Pancreas (tissue), 10 donors: Measurements from ENCODE around the gene CNKSR3. TPM values are rescaled to one million over a fixed set of nuclear protein-coding genes. Genes with fewer than 3 reads are reported as not detected.
A peak's percentile ranks its signal among the peaks of the same experiment; 100 is the strongest.

Experiments used
- ATAC-seq, 4 donors: fragments of 200-7000 bp; cut with Tn5 transposase; one replicate each; pipeline versions ENCODE4 v1.8.0 to v1.9.1; 2020; ENCODE audit warnings: mild to moderate bottlenecking in 4 of 4, moderate library complexity in 4 of 4
- DNase-seq, 6 donors: peaks; one replicate each; pipeline ENCODE4 v3.0.0-alpha.2; 2020
- FAIRE-seq: peaks from 2 replicates; lab custom pipeline; 2012; peaks lifted over from hg19 to GRCh38; lab: Jason Lieb, UNC
- H3K27ac ChIP-seq, 4 donors: fragments of 200-600 bp; sonication (generic); 1 replicate in 3 of 4; 2 replicates in 1 of 4; pipeline versions ENCODE4 v1.5.0 to v1.8.0; 2020
- H3K27me3 ChIP-seq, 4 donors: fragments of 200-600 bp; one replicate each; pipeline ENCODE4 v1.8.0; 2021
- H3K36me3 ChIP-seq, 3 donors: fragments of 200-600 bp; sonication (generic) in 1 of 3; one replicate each; pipeline versions ENCODE4 v1.5.0 to v1.8.0; 2020 to 2021
- H3K4me1 ChIP-seq, 3 donors: fragments of 200-600 bp; one replicate each; pipeline ENCODE4 v1.8.0; 2021
- H3K4me3 ChIP-seq, 4 donors: fragments of 200-600 bp; sonication (generic) in 2 of 4; one replicate each; pipeline versions ENCODE4 v1.5.0 to v1.8.0; 2020 to 2021
- H3K9me3 ChIP-seq, 4 donors: fragments of 200-600 bp; one replicate each; pipeline ENCODE4 v1.8.0; 2021
- CTCF ChIP-seq, 4 donors: fragments of 200-600 bp; sonication (generic) in 3 of 4; IDR thresholded peaks; one replicate each; pipeline versions ENCODE4 v1.5.0 to v1.8.0; 2021; ENCODE audit warnings: antibody characterized with exemption in 4 of 4
- WGBS, 2 donors: extraction: QIAGEN DNeasy Blood & Tissue Kit; methylation state at CpG; one replicate each; pipeline ENCODE4 v1.1.7; 2013; 5-methylcytosine and 5-hydroxymethylcytosine counted together
- intact Hi-C, 3 donors: fragments of 100-400 bp; cut with DNase I; formaldehyde crosslinking; loops; one replicate each; pipeline versions ENCODE4 v1.11.1 to v1.14.2; 2022
- polyA plus RNA-seq, 2 donors: library from polyadenylated mRNA; stranded (reverse); fragments of 200-250 nt; gene quantifications; one replicate each; pipeline ENCODE4 v1.2.3, GENCODE V29; 2013
- total RNA-seq, 6 donors: library from RNA; stranded (reverse); fragmentation: NEBNext Ultra II Directional in 4 of 6; extraction: Animal tissue kit (Norgen Biotek cat#: 25700) in 4 of 6; gene quantifications; one replicate each; pipeline versions ENCODE4 v1.2.1 to v1.2.4, GENCODE V29; 2021 to 2023
- donor health status: healthy with polysubstance abuse.
- donor health status: DM: no; HTN: no; CAD: no; lungs with moderate emphysema.
- donor health status: DM: no; HTN: no; CAD: no.
- donor health status: control.
- donor health status: control.
- donor health status: Bipolar disorder and iron deficiency.
- donor health status: DM: yes; HTN: yes; CAD: no.
- donor health status: DM: no; HTN: no; CAD: no.
- donor health status: DM: no; HTN: no; CAD: no.
- donor health status: DM: yes; HTN: yes; CAD: no.

Gene CNKSR3
- total and polyA plus RNA-seq, 8 donors, result 7.6 to 24.2 (median 18.6) TPM

- WGBS, 2 donors, result 42 to 57% methylated on average over 5 of the region's 5 CpGs
- no peaks in the 10 kb centered on the region for H3K36me3 ChIP-seq
- H3K9me3 ChIP-seq, result no peaks in the 10 kb centered on the region
- FAIRE-seq, result no peak
- no peak overlapping the region for H3K27ac ChIP-seq
- peaks cover 0 to 37% (median 9%) of the 10 kb centered on the region in 3 donors for H3K4me1 ChIP-seq
- ATAC-seq, result no peak
- H3K4me3 ChIP-seq, result no peak overlapping the region
- H3K27me3 ChIP-seq, result no peaks in the 10 kb centered on the region
- intact Hi-C loops, result loop anchor here in 1 of 3 donors (10.0 kb wide), 1 partner anchor 111 kb away; no protein-coding TSS in a partner anchor
- no peak for TF ChIP-seq CTCF (IDR thresholded peaks at IDR 0.05)
- DNase-seq, result no peak
These were observed 6.8 kb downstream of the CNKSR3 start for GRCh38 chr6:154503658-154504057.

- Histone ChIP-seq H3K4me1 (peaks cover 0 to 37% (median 9%) of the 10 kb centered on the region in 3 donors), H3K27ac (no peak overlapping the region), H3K27me3 (no peaks in the 10 kb centered on the region), H3K4me3 (no peak overlapping the region), H3K9me3 (no peaks in the 10 kb centered on the region), H3K36me3 (no peaks in the 10 kb centered on the region)
- intact Hi-C loops, result loop anchor here in 1 of 3 donors (10.0 kb wide), 1 partner anchor 112 kb away; no protein-coding TSS in a partner anchor
- WGBS, 2 donors, result 87 to 93% methylated on average over 7 of the region's 7 CpGs
- ATAC-seq, result no peak
- no peak for FAIRE-seq
- no peak for DNase-seq
- no peak for TF ChIP-seq CTCF (IDR thresholded peaks at IDR 0.05)
These were observed 7.9 kb downstream of the CNKSR3 start for GRCh38 chr6:154502553-154502952.

- H3K4me3 ChIP-seq, result no peak overlapping the region
- 58 to 60% methylated on average over 4 of the region's 4 CpGs for WGBS, 2 donors
- DNase-seq (no peak), FAIRE-seq (no peak), ATAC-seq (no peak)
- no peaks in the 10 kb centered on the region for H3K36me3 ChIP-seq
- peaks cover 0 to 27% (median 4%) of the 10 kb centered on the region in 3 donors for H3K4me1 ChIP-seq
- no peaks in the 10 kb centered on the region for H3K9me3 ChIP-seq
- no peak for TF ChIP-seq CTCF (IDR thresholded peaks at IDR 0.05)
- peak overlapping the region in 1 of 4 donors; percentile 8 for H3K27ac ChIP-seq
- no peaks in the 10 kb centered on the region for H3K27me3 ChIP-seq
- intact Hi-C loops, result loop anchor here in 1 of 3 donors (10.0 kb wide), 1 partner anchor 113 kb away; no protein-coding TSS in a partner anchor
These were observed 9.0 kb downstream of the CNKSR3 start for GRCh38 chr6:154501578-154501868.

GRCh38 chr6:154500769-154501577 is 9.5 kb downstream of the CNKSR3 start:
- intact Hi-C loops, result loop anchor here in 1 of 3 donors (10.0 kb wide), 1 partner anchor 114 kb away; no protein-coding TSS in a partner anchor

More at GRCh38 chr6:154500769-154501577, 9.5 kb downstream of the CNKSR3 start:
- Histone ChIP-seq H3K27me3 (no peaks in the 10 kb centered on the region), H3K9me3 (no peaks in the 10 kb centered on the region), H3K4me1 (peaks cover 0 to 22% (median 0%) of the 10 kb centered on the region in 3 donors), H3K27ac (peak overlapping the region in 1 of 4 donors; percentile 8), H3K36me3 (no peaks in the 10 kb centered on the region), H3K4me3 (no peak overlapping the region)
- FAIRE-seq, result no peak
- ATAC-seq, result peak; percentile 32 to 81 (median 71)
- 65 to 72% methylated on average over 9 of the region's 9 CpGs for WGBS, 2 donors
- DNase-seq, result no peak
- TF ChIP-seq CTCF (IDR thresholded peaks at IDR 0.05), result peak in 3 of 4 donors; percentile 14 to 31 (median 21)
